HepG2 (cell line): ENCODE results near the gene ZNF285. TPM values are rescaled to one million over a fixed set of nuclear protein-coding genes. Genes with fewer than 3 reads are reported as not detected.

Experiments used
- AGO1 ChIP-seq: fragments of 200-400 bp; formaldehyde crosslinking; IDR thresholded peaks from 2 replicates; pipeline ENCODE4 v1.6.1; 2017; ENCODE audit warnings: mild to moderate bottlenecking, low read depth, low read length, moderate library complexity; ENCODE audit not compliant: poor library complexity, severe bottlenecking
- MAFK ChIP-seq, 2 experiments: IDR thresholded peaks in 1 of 2; conservative IDR thresholded peaks in 1 of 2; 2 replicates each; pipeline ENCODE4 v1.6.1; 2011; ENCODE audit warnings: improper control_type of control experiment in 2 of 2, low read length in 2 of 2
- PRMT3 ChIP-seq: sonication (generic); formaldehyde crosslinking; IDR thresholded peaks from 2 replicates; pipeline ENCODE4 v1.8.1; 2022; ENCODE audit warnings: low read depth, mild to moderate bottlenecking, moderate library complexity, missing genetic modification reagents, borderline replicate concordance
- REST ChIP-seq, 2 experiments: IDR thresholded peaks; 2 replicates each; pipeline ENCODE4 v1.6.1; 2011 to 2012; ENCODE audit warnings: low read length in 2 of 2, borderline replicate concordance in 1 of 2, low read depth in 1 of 2, mild to moderate bottlenecking in 1 of 2, moderate library complexity in 1 of 2
- RFX1 ChIP-seq: fragments of 450-650 bp; IDR thresholded peaks from 2 replicates; pipeline ENCODE4 v1.6.1; 2017
- XBP1 ChIP-seq: sonication (generic); formaldehyde crosslinking; IDR thresholded peaks from 2 replicates; pipeline ENCODE4 v1.5.0; 2020; ENCODE audit warnings: missing genetic modification reagents
- ZFP36L1 ChIP-seq: sonication (generic); formaldehyde crosslinking; IDR thresholded peaks from 2 replicates; pipeline ENCODE4 v1.8.0; 2022; ENCODE audit warnings: mild to moderate bottlenecking, missing genetic modification reagents, moderate library complexity
- ZFY ChIP-seq: sonication (generic); formaldehyde crosslinking; IDR thresholded peaks from 2 replicates; pipeline ENCODE4 v1.4.0; 2020; ENCODE audit warnings: missing genetic modification reagents
- ZNF33A ChIP-seq: sonication (generic); formaldehyde crosslinking; IDR thresholded peaks from 2 replicates; pipeline ENCODE4 v1.5.1; 2020; ENCODE audit warnings: missing genetic modification reagents, mild to moderate bottlenecking, moderate library complexity, borderline replicate concordance
- polyA plus RNA-seq, 8 experiments: library from polyadenylated mRNA; depleted of rRNA in 3 of 8; stranded (reverse) in 7 of 8; unstranded in 1 of 8; fragments of >200 nt; fragmentation: Illumina TruSeq in 4 of 8; extraction: Trizol in 4 of 8; gene quantifications; 2 replicates each; pipeline versions ENCODE4 v1.2.1 to v1.2.3, GENCODE V29; 2011 to 2016; ENCODE audit warnings: low read depth in 4 of 8, missing spikeins in 1 of 8, mixed read lengths in 1 of 8; ENCODE audit not compliant: insufficient read depth in 1 of 8
- total RNA-seq, 5 experiments: library from RNA; depleted of rRNA; stranded (reverse); fragments of >200 nt; fragmentation: Illumina TruSeq; extraction: Trizol; gene quantifications; 2 replicates each; pipeline ENCODE4 v1.2.3, GENCODE V29; 2016; ENCODE audit warnings: low read depth in 1 of 5
- TF ChIP-seq, protein P1 (sequence below): IDR thresholded peaks from 2 replicates; pipeline ENCODE4 v1.6.1; 2016; ENCODE audit warnings: missing genetic modification reagents, missing compliant biosample characterization
- TF ChIP-seq, protein P2 (sequence below): sonication (generic); formaldehyde crosslinking; IDR thresholded peaks from 2 replicates; pipeline ENCODE4 v1.4.0; 2020; ENCODE audit warnings: missing genetic modification reagents
- TF ChIP-seq, protein P3 (sequence below): IDR thresholded peaks from 2 replicates; pipeline ENCODE4 v1.6.1; 2018; ENCODE audit warnings: missing genetic modification reagents
- TF ChIP-seq, protein P4 (sequence below): sonication (generic); formaldehyde crosslinking; IDR thresholded peaks from 2 replicates; pipeline ENCODE4 v1.4.0; 2020; ENCODE audit warnings: missing genetic modification reagents; ENCODE audit errors: not compliant biosample characterization

ZNF285 gene
- total and polyA plus RNA-seq, 2 of the 13 experiments (the other 11 are each of a cell fraction or from before 2014, with no cell fraction given): 0.82 to 1.7 TPM

DNA sequence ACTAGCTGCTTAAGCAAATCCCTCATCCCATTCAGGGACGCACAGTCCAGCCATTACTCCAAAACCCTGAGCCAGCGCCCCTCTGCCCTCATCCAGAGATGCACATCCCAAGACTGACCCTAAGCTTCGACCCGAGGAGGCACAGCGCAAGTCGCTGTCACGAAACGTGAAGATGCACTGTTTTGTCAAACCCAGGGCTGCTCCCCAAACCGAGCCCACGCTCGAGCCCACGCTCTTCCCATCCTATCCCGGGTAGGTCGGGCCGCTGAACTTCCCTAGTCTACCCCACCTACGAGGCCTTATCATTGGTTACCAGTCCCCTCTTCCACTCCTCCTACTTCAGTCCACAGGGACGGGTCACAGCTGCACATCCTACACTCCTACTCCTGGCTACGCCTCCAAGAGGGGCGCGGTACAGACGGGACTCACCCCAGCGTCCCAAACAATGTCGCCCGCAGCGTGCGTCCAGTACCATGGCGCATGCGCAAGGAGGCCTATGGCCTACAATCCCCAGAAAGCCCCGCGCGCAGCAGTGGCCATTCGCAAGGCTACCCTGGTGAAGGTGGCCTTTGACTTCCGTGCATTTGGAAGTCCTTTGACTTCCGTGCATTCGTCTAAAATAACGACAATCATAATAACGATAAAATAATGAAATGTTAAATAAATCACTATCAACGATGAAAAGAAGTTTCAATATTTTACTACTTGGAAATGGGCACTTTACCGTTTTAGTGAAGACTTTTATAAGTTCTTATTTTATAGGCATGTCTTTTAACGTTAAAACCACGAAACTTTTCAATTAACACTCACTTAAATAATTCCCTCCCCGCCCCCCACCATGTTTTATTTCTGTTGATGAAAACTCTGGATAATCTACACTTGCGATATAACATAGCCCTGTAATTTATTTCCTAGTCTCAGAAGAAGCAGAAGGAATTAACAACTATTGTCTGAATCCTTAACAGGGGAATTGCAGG lies at the start of gene ZNF285 (continued):
- TF ChIP-seq, protein P1, sequence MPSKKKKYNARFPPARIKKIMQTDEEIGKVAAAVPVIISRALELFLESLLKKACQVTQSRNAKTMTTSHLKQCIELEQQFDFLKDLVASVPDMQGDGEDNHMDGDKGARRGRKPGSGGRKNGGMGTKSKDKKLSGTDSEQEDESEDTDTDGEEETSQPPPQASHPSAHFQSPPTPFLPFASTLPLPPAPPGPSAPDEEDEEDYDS (CRISPR knock-in tag): 0 out of 2 replicates have a peak, but pooled peaks have one; percentile 43
- TF ChIP-seq AGO1 (no peak), PRMT3 (CRISPR knock-in tag) (no peak), ZNF33A (no peak), ZFP36L1 (CRISPR knock-in tag) (no peak), XBP1 (CRISPR knock-in tag) (no peak), MAFK (conservative IDR thresholded peaks at IDR 0.05 in 1 of 2, IDR thresholded peaks at IDR 0.05 in 1 of 2; ENCODE audit: low read length in 2 of 2) (no peak), REST (IDR thresholded peaks at IDR 0.05; ENCODE audit: borderline replicate concordance in 1 of 2, low read depth in 1 of 2, low read length in 2 of 2) (no peak), RFX1 (no peak), ZFY (CRISPR knock-in tag) (peak; percentile 63; the same call in 1 of the 2 replicates)
- TF ChIP-seq, protein P2, sequence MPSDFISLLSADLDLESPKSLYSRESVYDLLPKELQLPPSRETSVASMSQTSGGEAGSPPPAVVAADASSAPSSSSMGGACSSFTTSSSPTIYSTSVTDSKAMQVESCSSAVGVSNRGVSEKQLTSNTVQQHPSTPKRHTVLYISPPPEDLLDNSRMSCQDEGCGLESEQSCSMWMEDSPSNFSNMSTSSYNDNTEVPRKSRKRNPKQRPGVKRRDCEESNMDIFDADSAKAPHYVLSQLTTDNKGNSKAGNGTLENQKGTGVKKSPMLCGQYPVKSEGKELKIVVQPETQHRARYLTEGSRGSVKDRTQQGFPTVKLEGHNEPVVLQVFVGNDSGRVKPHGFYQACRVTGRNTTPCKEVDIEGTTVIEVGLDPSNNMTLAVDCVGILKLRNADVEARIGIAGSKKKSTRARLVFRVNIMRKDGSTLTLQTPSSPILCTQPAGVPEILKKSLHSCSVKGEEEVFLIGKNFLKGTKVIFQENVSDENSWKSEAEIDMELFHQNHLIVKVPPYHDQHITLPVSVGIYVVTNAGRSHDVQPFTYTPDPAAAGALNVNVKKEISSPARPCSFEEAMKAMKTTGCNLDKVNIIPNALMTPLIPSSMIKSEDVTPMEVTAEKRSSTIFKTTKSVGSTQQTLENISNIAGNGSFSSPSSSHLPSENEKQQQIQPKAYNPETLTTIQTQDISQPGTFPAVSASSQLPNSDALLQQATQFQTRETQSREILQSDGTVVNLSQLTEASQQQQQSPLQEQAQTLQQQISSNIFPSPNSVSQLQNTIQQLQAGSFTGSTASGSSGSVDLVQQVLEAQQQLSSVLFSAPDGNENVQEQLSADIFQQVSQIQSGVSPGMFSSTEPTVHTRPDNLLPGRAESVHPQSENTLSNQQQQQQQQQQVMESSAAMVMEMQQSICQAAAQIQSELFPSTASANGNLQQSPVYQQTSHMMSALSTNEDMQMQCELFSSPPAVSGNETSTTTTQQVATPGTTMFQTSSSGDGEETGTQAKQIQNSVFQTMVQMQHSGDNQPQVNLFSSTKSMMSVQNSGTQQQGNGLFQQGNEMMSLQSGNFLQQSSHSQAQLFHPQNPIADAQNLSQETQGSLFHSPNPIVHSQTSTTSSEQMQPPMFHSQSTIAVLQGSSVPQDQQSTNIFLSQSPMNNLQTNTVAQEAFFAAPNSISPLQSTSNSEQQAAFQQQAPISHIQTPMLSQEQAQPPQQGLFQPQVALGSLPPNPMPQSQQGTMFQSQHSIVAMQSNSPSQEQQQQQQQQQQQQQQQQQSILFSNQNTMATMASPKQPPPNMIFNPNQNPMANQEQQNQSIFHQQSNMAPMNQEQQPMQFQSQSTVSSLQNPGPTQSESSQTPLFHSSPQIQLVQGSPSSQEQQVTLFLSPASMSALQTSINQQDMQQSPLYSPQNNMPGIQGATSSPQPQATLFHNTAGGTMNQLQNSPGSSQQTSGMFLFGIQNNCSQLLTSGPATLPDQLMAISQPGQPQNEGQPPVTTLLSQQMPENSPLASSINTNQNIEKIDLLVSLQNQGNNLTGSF (CRISPR knock-in tag): no peak
- TF ChIP-seq, protein P3, sequence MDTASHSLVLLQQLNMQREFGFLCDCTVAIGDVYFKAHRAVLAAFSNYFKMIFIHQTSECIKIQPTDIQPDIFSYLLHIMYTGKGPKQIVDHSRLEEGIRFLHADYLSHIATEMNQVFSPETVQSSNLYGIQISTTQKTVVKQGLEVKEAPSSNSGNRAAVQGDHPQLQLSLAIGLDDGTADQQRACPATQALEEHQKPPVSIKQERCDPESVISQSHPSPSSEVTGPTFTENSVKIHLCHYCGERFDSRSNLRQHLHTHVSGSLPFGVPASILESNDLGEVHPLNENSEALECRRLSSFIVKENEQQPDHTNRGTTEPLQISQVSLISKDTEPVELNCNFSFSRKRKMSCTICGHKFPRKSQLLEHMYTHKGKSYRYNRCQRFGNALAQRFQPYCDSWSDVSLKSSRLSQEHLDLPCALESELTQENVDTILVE (CRISPR knock-in tag): no peak
- TF ChIP-seq, protein P4, sequence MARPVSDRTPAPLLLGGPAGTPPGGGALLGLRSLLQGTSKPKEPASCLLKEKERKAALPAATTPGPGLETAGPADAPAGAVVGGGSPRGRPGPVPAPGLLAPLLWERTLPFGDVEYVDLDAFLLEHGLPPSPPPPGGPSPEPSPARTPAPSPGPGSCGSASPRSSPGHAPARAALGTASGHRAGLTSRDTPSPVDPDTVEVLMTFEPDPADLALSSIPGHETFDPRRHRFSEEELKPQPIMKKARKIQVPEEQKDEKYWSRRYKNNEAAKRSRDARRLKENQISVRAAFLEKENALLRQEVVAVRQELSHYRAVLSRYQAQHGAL (CRISPR knock-in tag): no peak
